Left kidney (tissue), 2 donors: Measurements from ENCODE around the gene CYTH3. TPM values are rescaled to one million over a fixed set of nuclear protein-coding genes. Genes with fewer than 3 reads are reported as not detected.

Experiments used
- DNase-seq: peaks from one replicate; pipeline ENCODE4 v3.0.0-alpha.2; 2013
- polyA plus RNA-seq: library from polyadenylated mRNA; unstranded; fragments of 120-200 nt; gene quantifications from one replicate; pipeline ENCODE4 v1.2.1, GENCODE V29; 2013; ENCODE audit not compliant: insufficient read length

Gene CYTH3
- polyA plus RNA-seq, 1 donor = 35.4 TPM

DNA sequence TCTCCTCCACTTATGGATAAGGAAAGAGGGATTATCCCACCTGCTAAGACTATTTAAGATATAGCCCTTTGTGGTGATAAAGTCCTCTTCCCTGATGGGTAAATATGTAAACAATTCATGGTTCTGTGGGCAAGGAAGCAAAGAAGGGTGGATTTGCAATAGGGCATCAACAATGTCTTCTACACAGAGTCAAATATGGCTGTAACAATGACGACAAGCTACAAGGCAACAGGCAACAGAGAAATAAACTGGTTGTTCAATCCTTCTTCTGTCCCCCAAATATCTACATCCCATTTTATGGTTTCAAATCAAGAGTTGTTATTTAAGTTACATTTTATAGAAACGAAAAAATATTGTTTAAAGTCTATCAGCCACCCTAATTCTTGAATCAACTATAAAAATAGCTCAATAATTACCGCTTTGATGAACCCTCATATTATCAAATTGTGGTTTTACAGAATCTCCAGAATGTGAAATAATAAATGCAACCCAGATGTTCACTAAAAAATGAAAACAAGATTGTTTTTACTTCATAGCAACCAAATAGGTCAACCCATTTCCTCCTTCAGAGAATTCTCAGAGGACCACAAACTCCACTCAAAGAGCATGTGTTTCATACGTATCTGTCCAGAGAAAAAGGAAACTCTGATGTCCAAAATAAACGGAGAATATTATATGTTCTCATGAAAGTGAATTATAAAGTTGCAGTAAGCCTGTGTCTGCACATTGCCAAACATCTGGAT is 13.8 kb downstream of the CYTH3 start:
- no peak for DNase-seq

DNA sequence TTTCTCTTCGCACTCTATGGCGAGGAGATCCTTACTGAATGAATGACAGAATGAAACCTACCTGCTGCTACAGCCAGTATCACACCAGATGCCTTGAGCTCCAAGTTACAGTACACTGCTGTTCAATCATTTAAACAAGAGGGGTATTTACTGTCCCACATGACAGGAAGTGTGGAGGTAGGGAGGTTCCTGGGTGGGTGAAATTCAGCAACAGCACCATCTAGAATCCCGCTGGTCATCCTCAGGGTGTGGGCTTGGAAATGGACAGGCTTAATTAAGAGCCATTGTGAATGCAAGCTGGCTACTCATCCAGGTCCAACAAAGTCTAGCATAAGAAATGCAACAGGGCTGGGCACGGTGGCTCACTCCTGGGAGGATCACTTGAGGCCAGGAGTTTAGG is 14.7 kb downstream of the CYTH3 start:
- no peak for DNase-seq

- DNase-seq = no peak
Measured at GRCh38 chr7:6256677-6257535, 15.5 kb downstream of the CYTH3 start.

DNA sequence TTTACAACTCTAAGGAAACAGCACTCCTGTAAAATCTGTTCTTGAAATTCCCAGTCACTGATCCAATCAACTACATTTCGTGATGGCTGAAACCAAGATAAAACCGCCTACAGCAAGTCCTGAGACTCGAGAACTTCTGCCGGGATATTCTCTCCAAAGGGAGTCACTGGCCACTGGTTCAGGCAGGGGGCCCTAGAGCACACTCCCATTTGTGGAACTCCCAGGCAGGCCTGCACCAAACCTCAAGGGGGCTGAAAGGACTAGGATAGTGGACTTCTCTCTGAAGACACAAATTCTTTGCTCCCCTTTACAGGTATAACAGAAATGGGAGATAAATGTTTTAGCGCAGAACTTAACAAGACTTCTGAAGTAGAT is 16.3 kb downstream of the CYTH3 start:
- DNase-seq = no peak

DNA sequence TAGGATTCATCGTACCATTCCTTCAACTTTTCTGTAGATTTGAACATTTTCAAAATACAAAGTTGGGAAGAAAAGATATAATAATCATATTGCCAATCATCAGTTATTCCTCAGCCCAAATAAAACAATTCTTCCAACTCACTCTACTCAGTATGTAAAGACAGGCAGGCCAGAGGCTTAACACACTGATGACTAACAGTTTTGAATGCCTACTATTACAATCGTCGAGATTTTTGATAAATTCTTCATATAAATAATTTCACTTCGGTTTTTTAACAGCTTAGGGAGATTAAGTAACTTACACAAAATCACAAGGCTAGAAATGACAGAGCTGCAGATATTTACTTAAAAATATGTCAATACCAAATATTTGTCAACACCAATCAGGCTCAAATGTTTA is 17.6 kb downstream of the CYTH3 start:
- DNase-seq = no peak

GRCh38 chr7:6252748-6253147 is 19.7 kb downstream of the CYTH3 start:
- no peak for DNase-seq

DNA sequence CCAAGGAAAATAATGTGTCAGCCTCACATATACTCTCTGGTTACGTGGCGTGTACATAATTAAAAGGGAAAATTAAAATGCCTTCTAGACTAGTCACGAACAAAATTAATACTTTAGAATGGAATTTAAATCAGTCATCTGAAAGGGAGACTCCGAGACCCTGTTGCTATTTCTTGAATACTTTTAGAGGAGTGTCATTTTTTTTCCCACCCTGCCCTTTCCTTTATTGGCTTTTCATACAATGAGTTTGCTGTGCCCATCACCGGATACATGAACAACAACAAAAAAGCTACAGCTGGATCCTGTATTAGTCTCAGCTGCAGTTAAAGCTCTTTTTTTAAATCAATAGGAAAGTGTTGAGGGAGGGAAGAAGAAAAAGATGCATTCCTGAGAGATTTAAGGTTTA is 20.1 kb downstream of the CYTH3 start:
- no peak for DNase-seq

- no peak for DNase-seq
Measured at GRCh38 chr7:6251653-6252052, 20.8 kb downstream of the CYTH3 start.

DNA sequence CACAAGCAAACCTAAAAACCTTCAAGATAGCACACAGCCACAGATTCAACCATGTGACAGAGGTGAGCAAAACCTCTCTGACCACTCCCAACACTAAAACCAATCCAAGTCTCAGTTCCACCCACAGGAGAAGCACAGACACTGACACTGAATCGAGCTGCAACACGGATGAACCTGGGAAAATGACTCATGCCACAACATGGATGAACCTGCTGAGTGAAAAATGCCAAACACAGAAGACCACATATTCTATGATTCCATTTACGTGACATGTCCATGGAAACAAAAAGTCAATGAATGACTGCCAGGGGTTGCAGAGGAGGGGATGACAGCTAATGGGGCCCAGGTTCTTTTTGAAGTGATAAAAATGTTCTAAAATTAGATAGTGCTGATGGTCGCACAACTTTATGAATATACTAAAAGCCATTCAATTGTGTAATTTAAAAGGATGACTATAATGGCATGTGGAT is 22.0 kb downstream of the CYTH3 start:
- no peak for DNase-seq

DNA sequence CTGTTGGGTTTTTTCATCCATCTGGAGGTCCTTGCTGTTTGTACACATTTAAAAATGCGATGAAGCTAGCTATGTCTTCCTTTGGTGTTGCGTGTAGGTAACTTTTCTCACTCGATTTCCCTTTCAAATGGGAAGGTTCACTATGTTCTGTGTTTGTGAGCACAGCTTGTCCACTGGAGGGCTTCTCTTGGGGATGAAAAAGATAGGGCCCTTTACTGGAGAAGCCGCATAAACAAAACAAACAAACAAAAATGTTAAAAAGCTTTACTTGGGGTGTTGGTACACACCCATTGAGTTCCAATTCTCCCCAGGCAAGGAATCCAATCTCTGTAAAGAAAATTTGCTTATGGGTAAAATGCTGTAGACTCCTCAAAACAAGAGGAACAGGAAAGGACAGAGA is 23.4 kb downstream of the CYTH3 start:
- no peak for DNase-seq

GRCh38 chr7:6248581-6248980 is 23.8 kb downstream of the CYTH3 start:
- DNase-seq = no peak

DNA sequence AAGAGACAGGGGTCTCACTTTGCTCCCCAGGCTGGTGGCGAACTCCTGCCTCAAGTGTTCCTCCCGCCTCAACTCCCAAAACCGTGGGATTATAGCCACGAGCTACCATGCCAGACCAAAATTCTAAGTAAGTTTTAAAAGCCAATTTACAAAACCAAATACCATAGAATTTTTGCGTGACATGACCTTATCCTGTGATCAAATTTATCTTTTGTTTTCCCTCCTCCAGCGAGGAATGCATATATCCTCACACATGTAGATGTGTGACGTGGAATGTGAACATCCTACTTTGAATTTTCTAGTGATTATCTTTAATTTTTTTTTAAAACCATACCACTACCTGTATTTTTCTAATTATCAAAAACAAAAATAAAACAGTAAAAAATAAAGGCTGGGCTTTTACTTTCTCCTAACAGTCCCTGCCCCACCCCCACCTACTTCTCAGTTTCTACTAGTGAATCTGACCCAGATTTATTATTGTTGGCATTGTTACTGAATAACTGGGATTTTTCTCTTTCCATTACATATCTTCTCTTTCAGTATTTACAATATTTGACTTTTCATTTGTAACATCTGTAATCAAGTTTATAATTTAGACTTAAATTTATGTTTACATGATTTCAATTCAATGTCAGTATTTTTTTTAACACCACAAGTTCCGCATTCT is 26.0 kb downstream of the CYTH3 start:
- DNase-seq = no peak

- no peak for DNase-seq
Measured at GRCh38 chr7:6244021-6244420, 28.4 kb downstream of the CYTH3 start.

DNA sequence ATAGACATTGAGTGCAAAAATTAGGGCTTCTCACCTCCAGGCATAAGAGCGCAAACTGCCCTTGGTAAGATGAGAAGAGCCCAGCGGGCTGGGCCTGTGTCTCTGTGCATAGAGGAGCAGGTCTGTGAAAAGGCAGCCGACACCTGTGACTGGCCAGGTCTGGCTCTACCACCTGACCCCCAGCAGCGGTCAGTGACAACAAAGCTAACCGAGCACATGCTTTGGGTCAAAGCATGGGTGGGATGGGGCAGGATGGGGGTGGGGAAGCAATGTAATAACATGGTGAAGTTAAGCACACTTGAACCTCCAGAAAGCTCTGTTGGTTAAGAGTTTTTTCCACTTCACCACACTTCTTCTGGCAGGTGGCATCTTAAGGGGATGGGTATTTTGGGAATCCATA is 29.3 kb downstream of the CYTH3 start:
- no peak for DNase-seq

GRCh38 chr7:6242561-6242960 is 29.9 kb downstream of the CYTH3 start:
- DNase-seq = no peak

- no peak for DNase-seq
Measured at GRCh38 chr7:6241607-6241973, 30.8 kb downstream of the CYTH3 start.

DNA sequence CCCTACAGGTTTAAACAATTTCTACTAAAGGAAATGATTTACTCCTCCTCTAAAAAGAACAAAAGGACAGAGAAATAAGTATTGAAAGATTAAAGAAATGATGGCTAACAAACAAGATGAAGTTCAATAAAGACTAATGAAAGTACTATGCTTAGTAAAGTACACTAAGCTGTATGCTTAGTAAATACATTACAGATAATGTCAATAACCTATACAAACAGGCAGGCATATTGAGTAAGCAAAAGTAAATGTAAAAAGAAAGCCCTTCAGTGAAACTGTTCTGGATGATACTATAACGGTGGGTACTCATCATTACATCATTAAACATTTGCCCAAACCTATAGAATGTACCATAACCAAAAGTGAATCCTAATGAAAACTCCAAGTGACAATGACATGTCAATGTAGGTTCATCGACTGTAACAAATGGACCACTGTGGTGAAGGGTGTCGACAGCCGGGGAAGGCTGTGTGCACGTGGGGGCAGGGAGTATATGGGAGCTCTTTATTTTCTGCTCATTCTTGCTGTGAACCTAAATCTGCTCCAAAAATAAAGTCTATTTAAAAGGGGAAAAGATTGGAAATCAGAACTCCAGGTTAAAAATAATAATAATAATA is 34.0 kb downstream of the CYTH3 start:
- DNase-seq = no peak

DNA sequence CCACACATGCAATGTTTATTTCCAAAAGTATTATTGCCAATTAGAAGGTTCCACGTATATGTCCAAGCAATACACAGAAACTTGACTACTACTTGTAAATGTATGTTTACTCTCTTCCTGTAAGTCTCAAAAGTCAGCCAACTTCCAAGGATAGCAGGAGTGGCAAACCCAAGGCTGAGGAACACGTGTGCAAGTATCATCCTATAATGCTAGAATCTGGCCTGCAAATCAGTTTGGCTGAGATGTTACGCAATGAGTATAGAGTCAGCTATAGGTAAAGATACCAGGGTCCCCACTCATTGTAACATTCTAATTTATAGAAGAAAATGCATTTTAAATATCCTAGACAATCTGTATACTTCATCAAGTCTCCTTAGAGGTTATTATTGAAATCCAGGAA is 34.7 kb downstream of the CYTH3 start:
- no peak for DNase-seq

DNA sequence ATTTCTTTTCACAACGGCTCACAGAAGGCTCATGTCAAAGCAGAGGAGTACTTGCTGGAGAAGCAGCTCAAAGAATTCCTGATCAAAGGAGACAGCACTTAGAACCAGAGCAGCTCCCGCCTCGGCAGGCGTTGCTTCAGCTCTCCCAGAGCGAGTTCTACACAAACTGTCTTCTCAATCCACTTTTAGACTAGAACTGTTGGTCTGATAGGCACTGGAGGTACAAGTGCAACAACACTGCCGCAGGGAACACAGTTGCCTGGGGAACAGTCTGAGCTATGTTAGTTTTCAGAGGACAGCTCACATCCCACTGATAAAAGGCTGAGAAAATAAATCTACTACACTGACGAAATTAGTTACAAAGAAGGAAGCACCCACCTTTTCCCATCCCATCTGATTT is 35.4 kb downstream of the CYTH3 start:
- DNase-seq = no peak

GRCh38 chr7:6235029-6235871 is 37.2 kb downstream of the CYTH3 start:
- no peak for DNase-seq

DNA sequence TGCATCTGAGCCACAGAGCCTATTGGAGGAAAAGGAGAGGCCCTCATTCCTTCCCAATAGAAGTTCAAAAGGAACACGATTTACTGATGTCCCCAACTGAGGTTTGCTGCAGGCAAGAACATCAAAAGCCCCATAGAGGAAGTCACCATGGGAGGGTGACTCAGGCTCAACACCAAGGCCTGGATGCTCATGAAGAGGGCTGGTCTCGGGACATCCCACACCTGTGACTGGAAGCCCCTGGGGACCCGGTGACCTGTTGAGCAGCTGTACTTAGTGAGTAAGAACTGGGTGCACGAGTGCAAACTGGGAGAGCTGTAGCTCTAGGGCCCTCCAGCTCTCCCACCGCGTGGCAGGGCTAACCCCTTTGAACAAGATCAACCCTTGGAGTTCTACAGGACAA is 38.0 kb downstream of the CYTH3 start:
- no peak for DNase-seq

DNA sequence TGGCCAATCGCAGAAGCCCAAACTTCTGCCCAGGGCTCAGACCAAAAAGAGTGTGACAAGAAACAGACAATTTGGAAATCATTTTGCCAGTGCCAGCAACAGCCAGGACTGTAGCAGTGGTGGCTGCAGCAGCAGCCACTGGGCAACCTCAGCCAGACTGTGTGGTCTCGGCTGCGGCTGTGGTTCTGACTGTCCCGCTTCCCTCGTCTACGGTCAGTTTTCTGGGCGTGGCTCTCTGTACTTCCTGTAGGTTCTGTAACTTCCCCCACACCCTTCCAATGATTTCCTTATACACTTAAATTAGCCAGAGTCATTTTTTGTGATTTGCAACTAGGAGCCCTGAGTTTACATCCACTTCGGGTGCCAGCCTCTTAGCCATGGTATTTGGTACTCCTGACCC is 39.9 kb downstream of the CYTH3 start:
- no peak for DNase-seq
